Measurements from ENCODE around the gene TNFSF11. TPM values are rescaled to one million over a fixed set of nuclear protein-coding genes. Genes with fewer than 3 reads are reported as not detected.

Gene TNFSF11
- total and polyA plus RNA-seq, 2 experiments from 2014 or later: 9.9 TPM

GRCh38 chr13:42617221-42617620 is 43.3 kb downstream of the TNFSF11 start:
- no peaks in the 10 kb centered on the region for H3K79me2 ChIP-seq (replicated peaks; ENCODE audit: insufficient read depth)
- Mint-ChIP-seq H3K9me3 (no peaks in the 10 kb centered on the region), H3K4me3 (no peak overlapping the region), H3K27ac (no peak overlapping the region), H3K4me1 (peaks cover 23% of the 10 kb centered on the region), H3K36me3 (ENCODE audit: low read depth) (no peaks in the 10 kb centered on the region), H3K27me3 (ENCODE audit: insufficient read depth, low read depth, poor library complexity) (peaks cover 6% of the 10 kb centered on the region)
- no peaks in the 10 kb centered on the region for H3F3A ChIP-seq (replicated peaks; ENCODE audit: low read depth)
- no peaks in the 10 kb centered on the region for H3K36me3 ChIP-seq (ENCODE audit: insufficient read depth)
- DNase-seq (ENCODE audit: low spot score): no peak
- no peaks in the 10 kb centered on the region for H3K27me3 ChIP-seq (ENCODE audit: insufficient read depth)
- no peak overlapping the region for H3K4me2 ChIP-seq
- H3K4me1 ChIP-seq (ENCODE audit: insufficient read depth): peaks cover 15% of the 10 kb centered on the region
- H2AFZ ChIP-seq: peak overlapping the region; percentile 75; the same call in 1 of the 2 replicates
- no peak overlapping the region for H3K4me3 ChIP-seq
- TF ChIP-seq REST (IDR thresholded peaks at IDR 0.05; ENCODE audit: unreplicated experiment): no peak
- no peak for TF ChIP-seq CTCF (conservative IDR thresholded peaks at IDR 0.05; ENCODE audit: low read depth in 2 of 2)
- no peak for TF ChIP-seq ZNF331 (CRISPR knock-in tag; IDR thresholded peaks at IDR 0.05; ENCODE audit: low read depth)
- no peak for TF ChIP-seq ZNF462 (CRISPR knock-in tag; IDR thresholded peaks at IDR 0.05)
- TF ChIP-seq NANOG (IDR thresholded peaks at IDR 0.05; ENCODE audit: borderline replicate concordance): no peak
- no peak for TF ChIP-seq POLR2AphosphoS5 (IDR thresholded peaks at IDR 0.05; ENCODE audit: low read depth)
- no peak for TF ChIP-seq EZH2phosphoT487 (IDR thresholded peaks at IDR 0.05; ENCODE audit: unreplicated experiment)
- no peak for TF ChIP-seq JUNB (IDR thresholded peaks at IDR 0.05; ENCODE audit: unreplicated experiment)
- no peak for TF ChIP-seq ZNF114 (CRISPR knock-in tag; IDR thresholded peaks at IDR 0.05)
- no peak for TF ChIP-seq CREB1 (CRISPR knock-in tag; IDR thresholded peaks at IDR 0.05; ENCODE audit: low read depth)
- TF ChIP-seq STAT1 (IDR thresholded peaks at IDR 0.05; ENCODE audit: unreplicated experiment): no peak
- TF ChIP-seq EZH2 (IDR thresholded peaks at IDR 0.05; ENCODE audit: low read depth, unreplicated experiment): no peak
- TF ChIP-seq ETS1 (IDR thresholded peaks at IDR 0.05): no peak
- ATAC-seq: peak; percentile 67
- H3K9me2 ChIP-seq (ENCODE audit: insufficient read depth): no peaks in the 10 kb centered on the region; the same call in 1 of the 2 replicates
- H4K20me1 ChIP-seq (replicated peaks; ENCODE audit: insufficient read depth): no peaks in the 10 kb centered on the region; the same call in 1 of the 2 replicates
- H3K27ac ChIP-seq (ENCODE audit: low read depth): no peak overlapping the region
